Measurements from ENCODE around the gene EPHA4.
"Not testable (repeated sequence)": the region's sequence is repeated elsewhere in the genome, so short reads cannot be mapped to it uniquely, and the experiment has no call there.

Gene EPHA4

DNA sequence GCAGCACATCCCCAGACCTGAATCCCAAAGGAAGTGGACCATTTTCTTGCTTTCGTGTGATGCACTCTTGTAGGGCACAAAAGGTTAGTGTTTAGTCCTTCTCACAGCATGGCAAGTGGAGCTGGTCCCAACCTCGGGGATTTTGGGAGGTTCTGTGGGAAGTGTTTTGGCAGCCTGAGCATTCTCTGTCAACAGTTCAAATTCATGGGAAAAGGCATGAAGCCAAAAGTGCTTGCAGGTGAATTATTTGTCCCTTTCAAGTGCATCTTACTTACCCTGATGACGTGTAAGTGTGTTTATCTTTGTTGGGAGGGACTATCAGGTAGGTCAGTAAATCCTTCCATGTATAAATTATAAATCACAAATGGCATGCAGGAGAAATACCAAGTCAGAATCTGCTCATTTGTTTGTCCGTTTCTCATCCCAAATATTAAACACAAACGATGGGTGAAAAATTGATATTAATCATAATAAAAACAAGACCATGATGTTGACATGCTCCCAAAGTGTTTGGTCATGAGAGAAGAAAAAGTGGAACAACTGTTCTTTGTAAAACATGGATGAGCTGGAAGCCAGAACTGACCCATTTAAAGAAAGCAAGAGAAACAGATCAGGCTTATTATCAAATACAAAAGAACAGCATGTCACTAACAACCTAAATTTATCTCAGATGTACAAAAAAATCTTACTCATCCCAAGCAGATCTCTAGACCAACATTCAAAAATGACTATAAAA is 57.6 kb downstream of the EPHA4 start:
- TF ChIP-seq CTCF (IDR thresholded peaks at IDR 0.05; ENCODE audit: insufficient read depth, low read length, missing control alignments), result no peak
- POLR2A ChIA-PET, result no interaction called here
- DNase-seq (ENCODE audit: low read depth, low spot score), result no peak

DNA sequence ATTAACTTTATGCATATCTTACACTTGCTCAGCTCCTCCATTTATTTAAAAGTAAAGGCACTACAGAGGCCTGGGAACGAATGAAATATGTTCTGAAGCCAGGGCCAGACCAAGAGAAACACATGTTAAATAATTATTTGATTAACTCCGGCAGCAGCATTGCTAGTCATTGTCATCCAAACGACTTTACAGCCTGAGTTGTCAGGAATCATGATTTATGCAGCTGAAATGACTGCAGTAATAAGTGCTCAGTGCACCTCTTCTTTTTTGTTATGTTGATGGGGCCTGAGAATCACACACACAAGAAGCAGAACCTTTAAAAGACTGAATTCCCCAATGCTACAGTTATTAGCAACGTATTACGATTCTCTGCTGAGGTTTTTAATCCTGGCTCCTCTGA is 58.9 kb downstream of the EPHA4 start:
- TF ChIP-seq CTCF (IDR thresholded peaks at IDR 0.05; ENCODE audit: insufficient read depth, low read length, missing control alignments), result no peak
- H3K4me3 ChIP-seq (ENCODE audit: low read depth, low read length), result no peak overlapping the region
- no peak for DNase-seq (ENCODE audit: low read depth, low spot score)
- ChIA-PET POLR2A (no interaction called here), CTCF (no interaction called here)

More for the DNA sequence above, 57.6 kb downstream of the EPHA4 start:
- CTCF ChIA-PET, result no interaction called here
- H3K4me3 ChIP-seq (ENCODE audit: low read depth, low read length), result no peak overlapping the region

DNA sequence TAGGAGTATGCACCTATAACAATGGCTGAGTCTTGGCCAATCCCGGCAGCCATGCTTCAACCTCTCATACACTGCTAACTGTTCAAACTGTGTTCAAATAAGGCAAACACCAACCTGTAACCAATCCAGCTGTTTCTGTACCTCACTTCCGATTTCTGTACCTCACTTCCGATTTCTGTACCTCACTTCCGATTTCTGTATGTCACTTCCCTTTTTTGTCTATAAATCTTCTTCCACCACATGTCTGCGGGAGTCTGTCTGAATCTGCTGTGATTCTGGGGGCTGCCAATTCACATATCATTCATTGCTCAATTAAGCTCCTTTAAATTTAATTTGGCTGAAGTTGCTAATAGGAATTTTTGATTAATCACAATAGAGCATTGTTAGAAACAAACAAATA is 60.8 kb downstream of the EPHA4 start:
- CTCF ChIA-PET; H3K4me3 ChIP-seq (ENCODE audit: low read depth, low read length); DNase-seq (ENCODE audit: low read depth, low spot score); POLR2A ChIA-PET: not testable (repeated sequence)

GRCh38 chr2:221506469-221506868 is 65.6 kb downstream of the EPHA4 start:
- ChIA-PET CTCF (no interaction called here), POLR2A (no interaction called here)
- H3K4me3 ChIP-seq (ENCODE audit: low read depth, low read length), result no peak overlapping the region
- no peak for TF ChIP-seq CTCF (IDR thresholded peaks at IDR 0.05; ENCODE audit: insufficient read depth, low read length, missing control alignments)
- DNase-seq (ENCODE audit: low read depth, low spot score), result no peak

DNA sequence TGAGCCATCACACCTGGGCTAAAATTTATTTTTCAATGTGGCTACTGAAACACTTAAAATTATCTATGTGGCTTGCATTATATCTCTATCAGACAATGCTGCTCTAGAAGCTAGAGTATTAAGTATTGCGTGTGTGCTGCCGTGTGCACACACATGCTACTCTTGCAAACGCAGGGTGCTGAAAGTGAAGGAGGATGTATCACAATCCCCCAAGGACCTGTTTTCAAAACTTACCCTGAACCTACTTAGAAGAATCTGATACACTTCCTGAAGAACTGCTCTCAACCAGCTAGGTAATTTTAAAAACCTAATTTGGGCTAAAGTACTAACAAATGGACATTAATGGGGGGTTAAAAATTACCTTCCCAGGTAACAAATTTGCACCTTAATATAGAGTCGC is 66.5 kb downstream of the EPHA4 start:
- TF ChIP-seq CTCF (IDR thresholded peaks at IDR 0.05; ENCODE audit: insufficient read depth, low read length, missing control alignments), result no peak
- no peak for DNase-seq (ENCODE audit: low read depth, low spot score)
- ChIA-PET POLR2A (no interaction called here), CTCF (no interaction called here)
- no peak overlapping the region for H3K4me3 ChIP-seq (ENCODE audit: low read depth, low read length)

DNA sequence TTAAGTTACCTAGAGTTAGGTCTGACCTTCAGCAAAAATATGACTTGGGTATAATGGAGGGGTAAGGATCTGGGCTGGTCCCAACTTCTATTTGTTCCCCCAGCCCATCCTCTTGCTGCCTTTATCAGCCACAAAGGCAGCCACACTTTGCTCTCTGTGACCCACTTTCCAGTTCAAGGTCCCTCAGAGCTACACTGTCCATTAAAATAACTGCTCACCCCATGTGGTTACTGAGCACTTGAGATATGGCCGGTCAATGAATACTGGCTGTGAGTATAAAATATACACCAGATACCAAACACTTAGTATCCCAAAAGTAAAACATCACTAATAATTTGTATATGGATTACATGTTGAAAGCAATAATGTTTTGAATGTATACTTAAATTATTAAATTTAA is 67.2 kb downstream of the EPHA4 start:
- POLR2A ChIA-PET, result no interaction called here
- DNase-seq (ENCODE audit: low read depth, low spot score), result no peak

More for the DNA sequence above, 67.2 kb downstream of the EPHA4 start:
- CTCF ChIA-PET, result no interaction called here
- no peak overlapping the region for H3K4me3 ChIP-seq (ENCODE audit: low read depth, low read length)
- no peak for TF ChIP-seq CTCF (IDR thresholded peaks at IDR 0.05; ENCODE audit: insufficient read depth, low read length, missing control alignments)
